GM12891 (cell line): ENCODE data around the gene WDFY3.
"Not testable (repeated sequence)": the region's sequence is repeated elsewhere in the genome, so short reads cannot be mapped to it uniquely, and the experiment has no call there.

Experiments
- DNase-seq: peaks from one replicate; pipeline ENCODE4 v3.0.0; 2011; ENCODE audit warnings: low spot score; ENCODE audit not compliant: insufficient read length
- FAIRE-seq: peaks from 2 replicates; lab custom pipeline; 2011; peaks lifted over from hg19 to GRCh38; lab: Jason Lieb, UNC
- PAX5 ChIP-seq: IDR thresholded peaks from 2 replicates; pipeline ENCODE4 v1.6.1; 2011; ENCODE audit warnings: low read length, moderate library complexity, mild to moderate bottlenecking; ENCODE audit not compliant: insufficient read depth, severe bottlenecking
- POLR2A ChIP-seq: IDR thresholded peaks from 2 replicates; pipeline ENCODE4 v1.6.1; 2011; ENCODE audit warnings: low read depth, low read length, control low read depth
- POLR2AphosphoS5 ChIP-seq: IDR thresholded peaks from 2 replicates; pipeline ENCODE4 v1.6.1; 2011; ENCODE audit warnings: low read depth, low read length, control low read depth
- POU2F2 ChIP-seq: IDR thresholded peaks from 2 replicates; pipeline ENCODE4 v1.6.1; 2011; ENCODE audit warnings: low read depth, mild to moderate bottlenecking, control low read depth, low read length, moderate library complexity
- SPI1 ChIP-seq: IDR thresholded peaks from 2 replicates; pipeline ENCODE4 v1.6.1; 2011; ENCODE audit warnings: low read depth, low read length, control low read depth
- TAF1 ChIP-seq: IDR thresholded peaks from 2 replicates; pipeline ENCODE4 v1.6.1; 2011; ENCODE audit warnings: low read depth, low read length, control low read depth

The WDFY3 gene

GRCh38 chr4:84689197-84689596 lies 277.3 kb downstream of the WDFY3 start:
- DNase-seq = no peak
- FAIRE-seq = no peak
- no peak for TF ChIP-seq SPI1
- TF ChIP-seq POU2F2 = no peak
- no peak for TF ChIP-seq TAF1
- TF ChIP-seq PAX5 = no peak
- no peak for TF ChIP-seq POLR2A
- TF ChIP-seq POLR2AphosphoS5 = no peak

DNA sequence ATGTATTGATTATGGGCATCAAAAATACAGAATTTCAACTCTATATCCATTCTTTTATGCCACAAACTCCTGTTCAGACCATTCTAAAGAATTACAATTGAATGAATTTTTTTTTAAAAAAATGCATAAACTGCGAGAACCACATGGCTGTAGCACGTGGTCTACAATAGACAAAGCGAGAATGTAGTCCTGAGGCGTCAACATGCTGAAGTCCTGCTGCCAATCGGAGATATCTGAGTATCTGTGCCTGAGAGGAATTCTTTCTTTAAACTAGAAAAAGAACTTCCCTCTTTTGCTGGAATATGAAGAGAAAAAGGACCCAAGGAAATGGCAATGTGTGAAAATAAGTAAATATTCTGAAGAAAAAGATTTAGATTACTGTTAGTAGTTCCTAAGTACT lies 277.9 kb downstream of the WDFY3 start:
- no peak for TF ChIP-seq POU2F2
- TF ChIP-seq PAX5 = no peak
- TF ChIP-seq POLR2AphosphoS5 = no peak
- TF ChIP-seq SPI1 = no peak
- no peak for TF ChIP-seq TAF1
- TF ChIP-seq POLR2A = no peak
- FAIRE-seq = no peak
- no peak for DNase-seq

DNA sequence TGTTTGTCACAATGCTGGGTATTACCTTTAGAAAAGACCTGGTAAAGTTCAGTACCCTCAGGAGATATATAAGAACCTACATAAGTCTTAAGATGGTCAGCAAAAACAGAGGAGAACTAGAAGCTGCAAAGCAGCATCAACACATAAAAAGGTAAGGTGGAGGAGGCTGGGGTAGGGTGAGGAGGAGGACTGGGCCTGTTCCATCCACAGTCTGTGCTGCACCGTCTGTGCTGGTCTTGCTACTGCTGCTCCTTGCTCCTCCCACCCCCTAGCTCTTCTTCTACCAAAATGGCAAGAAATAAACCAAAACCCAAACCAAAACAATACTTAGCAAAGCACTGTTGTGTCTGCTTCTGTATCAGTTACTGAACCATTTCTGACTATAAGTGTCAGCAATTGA lies 281.4 kb downstream of the WDFY3 start:
- no peak for FAIRE-seq
- DNase-seq = no peak
- TF ChIP-seq TAF1 (no peak), POLR2AphosphoS5 (no peak), SPI1 (no peak), PAX5 (no peak), POU2F2 (no peak), POLR2A (no peak)

- no peak for TF ChIP-seq POU2F2
- no peak for TF ChIP-seq PAX5
- FAIRE-seq = no peak
- no peak for DNase-seq
Measured at GRCh38 chr4:84684361-84684760, 282.1 kb downstream of the WDFY3 start.

DNA sequence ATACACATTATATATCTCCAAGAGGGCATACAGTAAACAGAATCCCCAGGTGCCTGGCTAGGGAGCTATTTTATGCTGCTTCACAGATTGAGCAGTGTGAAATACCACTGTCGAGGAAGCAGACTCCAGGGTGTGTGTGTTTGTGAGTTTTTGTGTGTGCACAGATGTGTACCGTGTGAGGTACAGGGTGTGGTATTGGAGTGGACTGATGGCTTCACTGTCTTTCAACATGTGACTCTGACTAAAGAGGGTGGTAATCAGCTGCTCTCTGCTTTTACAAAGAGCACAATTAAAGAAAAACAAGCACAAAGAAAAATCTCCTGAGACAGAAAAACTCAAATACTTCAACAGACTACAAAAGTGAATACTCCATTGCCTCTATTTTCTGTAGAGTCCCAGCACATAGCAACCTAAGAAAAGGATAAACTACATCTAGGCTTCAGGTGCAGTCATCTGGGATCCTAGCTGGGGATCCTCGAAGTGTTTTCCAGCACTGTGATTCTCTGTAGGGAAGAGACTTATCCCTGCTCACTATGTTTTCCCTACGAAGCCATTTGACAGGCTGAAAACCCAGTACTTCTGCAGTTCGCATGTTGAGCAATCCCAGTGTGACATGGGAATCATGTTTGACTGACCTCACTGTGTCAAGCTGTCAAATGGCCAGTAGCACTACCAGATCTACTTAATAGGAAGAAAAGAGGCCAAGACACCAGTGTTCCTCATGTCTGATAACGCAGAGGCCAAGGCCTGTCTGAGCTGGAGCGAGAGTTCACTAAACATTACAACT lies 283.2 kb downstream of the WDFY3 start:
- TF ChIP-seq PAX5 (no peak), POLR2A (no peak), POU2F2 (no peak), SPI1 (no peak), POLR2AphosphoS5 (no peak), TAF1 (no peak)
- no peak for DNase-seq
- FAIRE-seq = no peak

DNA sequence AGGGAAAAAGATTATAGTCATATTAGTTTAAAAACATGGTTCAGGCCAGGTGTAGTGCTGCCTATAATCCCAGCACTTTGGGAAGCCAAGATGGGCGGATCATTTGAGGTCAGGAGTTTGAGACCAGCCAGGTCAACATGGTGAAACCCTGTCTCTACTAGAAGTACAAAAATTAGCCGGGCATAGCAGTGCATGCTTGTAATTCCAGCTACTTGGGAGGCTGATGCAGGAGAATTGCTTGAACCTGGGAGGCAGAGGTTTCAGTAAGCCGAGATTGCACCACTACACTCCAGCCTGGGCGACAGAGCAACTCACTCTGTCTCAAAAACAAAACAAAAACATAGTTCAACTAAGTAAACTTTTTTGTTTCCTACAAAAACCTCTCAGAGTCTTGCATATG lies 283.8 kb downstream of the WDFY3 start:
- FAIRE-seq, DNase-seq: not testable (repeated sequence)

GRCh38 chr4:84681486-84682274 lies 284.8 kb downstream of the WDFY3 start:
- FAIRE-seq (no peak), DNase-seq (no peak)

GRCh38 chr4:84680956-84681355 lies 285.5 kb downstream of the WDFY3 start:
- no peak for DNase-seq
- no peak for TF ChIP-seq POLR2A
- no peak for TF ChIP-seq PAX5
- TF ChIP-seq TAF1 = no peak
- no peak for TF ChIP-seq POLR2AphosphoS5
- no peak for TF ChIP-seq SPI1
- no peak for TF ChIP-seq POU2F2
- no peak for FAIRE-seq

More at GRCh38 chr4:84681486-84682274, 284.8 kb downstream of the WDFY3 start:
- no peak for TF ChIP-seq POU2F2
- TF ChIP-seq POLR2A = no peak
- no peak for TF ChIP-seq TAF1
- TF ChIP-seq POLR2AphosphoS5 = no peak
- no peak for TF ChIP-seq PAX5
- no peak for TF ChIP-seq SPI1

DNA sequence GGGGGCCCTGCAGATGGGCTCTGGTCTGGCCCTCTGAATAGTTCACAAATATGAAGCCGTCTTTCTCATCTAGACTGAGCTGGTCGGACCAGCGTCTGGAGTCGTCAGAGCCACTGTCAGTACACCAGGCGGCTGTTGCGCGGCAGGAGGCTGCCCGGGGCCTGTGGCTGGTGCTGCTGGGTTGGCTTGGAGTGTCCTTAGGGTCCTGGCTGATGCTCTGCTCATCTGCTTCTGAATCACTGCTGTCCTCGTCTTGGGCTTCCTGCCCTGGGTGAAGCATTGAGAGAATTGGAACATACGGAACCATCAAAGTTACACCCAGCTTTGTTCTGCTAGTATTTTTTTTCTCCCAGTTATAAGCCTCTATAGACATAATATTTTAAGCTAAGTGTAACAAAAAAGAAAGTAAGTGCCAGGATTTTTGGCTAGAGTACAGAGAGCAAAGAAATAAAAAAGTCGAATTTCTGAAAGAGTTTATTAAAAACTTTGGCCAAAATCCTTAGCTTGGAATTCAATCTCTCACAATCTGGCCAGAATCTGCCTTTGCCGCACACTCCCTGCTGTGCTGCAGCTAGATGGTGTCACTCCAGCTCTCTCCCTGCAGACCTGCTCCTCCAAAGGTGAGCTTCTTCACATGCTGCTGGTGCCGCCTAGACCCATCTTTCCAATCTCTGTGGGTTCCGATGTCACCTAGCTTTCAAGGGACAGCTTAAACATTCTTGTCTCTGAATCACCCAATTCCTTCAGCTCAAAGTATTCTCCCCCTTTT lies 287.3 kb downstream of the WDFY3 start:
- FAIRE-seq (no peak), DNase-seq (no peak)
- TF ChIP-seq POU2F2 (no peak), PAX5 (no peak), POLR2AphosphoS5 (no peak), TAF1 (no peak), SPI1 (no peak), POLR2A (no peak)
